GM11168 (cell line): ENCODE data around the gene PRKCE.

Experiments
- in situ Hi-C: fragments of 300-500 bp; cut with MboI; formaldehyde crosslinking; loops from one replicate; pipeline ENCODE4 v1.12.0; 2022; ENCODE audit warnings: low sequenced_read_pairs; ENCODE audit not compliant: unreplicated experiment

The PRKCE gene

DNA sequence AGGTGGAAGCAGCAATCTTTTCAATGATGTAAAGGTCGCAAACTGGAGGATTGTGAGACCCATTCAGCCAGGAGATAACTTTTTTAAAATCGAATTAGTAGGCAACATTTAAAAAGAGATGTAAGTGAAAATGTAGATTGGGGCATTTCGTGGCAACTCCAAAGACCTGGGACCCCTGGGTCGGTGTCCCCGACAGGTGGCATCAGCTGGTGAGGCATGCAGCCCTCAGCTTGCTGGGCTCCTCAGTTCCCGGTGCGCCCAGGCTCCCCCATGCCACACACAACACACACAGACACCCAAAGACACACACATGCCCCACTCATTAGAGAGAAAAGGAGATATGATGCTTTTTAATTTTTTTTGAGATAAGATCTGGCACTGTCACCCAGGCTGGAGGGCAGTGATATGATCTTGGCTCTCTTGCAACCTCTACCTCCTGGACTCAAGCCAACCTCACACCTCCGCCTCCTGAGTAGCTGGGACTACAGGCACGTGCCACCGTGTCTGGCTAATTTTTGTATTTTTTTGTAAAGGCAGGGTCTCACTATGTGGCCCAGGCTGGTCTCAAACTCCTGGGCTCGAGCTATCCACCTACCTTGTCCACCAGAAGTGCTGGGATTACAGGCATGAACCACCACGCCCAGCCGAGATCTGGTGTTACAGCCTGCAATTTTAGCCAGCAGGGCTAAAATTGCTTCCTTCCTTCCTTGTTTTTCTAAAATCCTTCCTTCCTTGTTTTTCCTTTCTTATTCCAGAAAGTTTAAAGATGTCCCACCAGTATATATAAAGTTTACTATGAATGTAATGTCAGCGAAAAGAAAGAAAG lies 523.1 kb downstream of the PRKCE start:
- in situ Hi-C loops, result no loop called here

DNA sequence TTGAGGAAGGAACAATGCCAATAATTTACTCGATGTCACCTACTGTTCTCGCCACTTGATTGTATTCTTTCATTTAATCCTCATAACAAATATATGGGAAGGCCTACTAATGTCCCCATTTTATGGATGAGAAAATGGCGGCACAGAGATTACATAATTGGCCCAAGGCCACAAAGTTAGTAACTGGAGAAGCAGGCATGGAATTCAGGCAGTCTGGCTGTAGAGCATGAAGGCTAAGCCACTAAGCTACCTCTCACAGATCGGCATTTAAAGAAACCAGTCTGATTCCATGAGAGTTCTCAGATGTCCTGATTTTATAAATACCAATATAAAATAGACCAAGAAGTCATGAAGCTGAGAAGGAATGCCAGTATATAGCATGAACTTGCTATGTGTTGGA lies 523.9 kb downstream of the PRKCE start:
- in situ Hi-C loops, result no loop called here

DNA sequence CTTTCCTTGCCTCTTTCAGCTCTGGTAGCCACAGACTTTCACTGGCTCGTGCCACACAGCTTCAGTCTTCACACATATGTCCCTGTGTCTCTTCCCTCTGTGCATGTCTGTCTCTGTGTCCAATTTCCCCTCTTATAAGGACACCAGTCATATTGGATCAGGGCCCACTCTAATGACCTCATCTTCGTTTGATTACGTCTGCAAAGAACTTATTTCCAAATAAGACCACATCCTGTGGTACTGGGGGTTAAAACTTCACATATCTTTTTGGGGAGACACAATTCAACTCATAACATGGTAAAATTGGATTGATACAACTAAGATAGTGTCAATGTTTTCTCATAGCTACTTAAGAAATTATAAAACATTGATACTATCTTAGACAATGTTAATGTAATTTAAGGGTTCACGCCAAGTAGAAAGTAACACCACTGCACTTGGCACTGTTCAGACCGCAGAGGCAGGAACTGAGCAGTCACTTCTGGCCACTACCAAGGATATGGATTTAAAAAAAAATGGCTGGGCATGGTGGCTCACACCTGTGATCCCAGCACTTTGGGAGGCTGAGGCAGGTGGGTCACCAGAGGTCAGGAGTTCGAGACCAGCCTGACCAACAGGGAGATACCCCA lies 526.1 kb downstream of the PRKCE start:
- in situ Hi-C loops, result no loop called here

DNA sequence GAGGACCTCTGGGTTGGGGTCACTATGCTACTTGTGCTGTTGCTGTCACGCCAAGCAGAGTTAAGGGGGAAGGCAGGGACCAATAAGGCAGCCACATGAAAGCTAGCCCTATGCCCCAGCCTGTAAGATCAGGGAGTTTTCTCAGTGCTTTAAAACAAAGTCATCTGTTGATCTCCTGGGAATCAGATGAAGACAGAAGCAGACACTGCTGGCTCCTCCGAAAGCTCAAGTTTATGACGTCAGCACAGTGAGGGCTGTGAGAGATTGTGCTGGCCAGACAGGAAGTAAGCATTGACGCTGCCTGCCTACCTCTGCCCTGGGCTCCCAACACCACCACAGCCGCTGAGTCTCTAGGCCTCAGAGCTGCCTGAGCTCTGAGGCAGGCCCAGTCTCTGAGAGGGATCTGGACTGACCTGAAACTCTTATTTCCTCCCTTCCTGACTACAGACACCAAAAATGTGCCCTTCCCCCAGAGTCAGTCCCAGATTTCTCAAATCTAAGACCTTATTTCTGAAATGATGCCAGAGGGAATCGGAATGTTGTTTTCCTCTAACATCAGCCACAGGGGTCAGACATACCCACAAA lies 527.7 kb downstream of the PRKCE start:
- in situ Hi-C loops, result no loop called here

DNA sequence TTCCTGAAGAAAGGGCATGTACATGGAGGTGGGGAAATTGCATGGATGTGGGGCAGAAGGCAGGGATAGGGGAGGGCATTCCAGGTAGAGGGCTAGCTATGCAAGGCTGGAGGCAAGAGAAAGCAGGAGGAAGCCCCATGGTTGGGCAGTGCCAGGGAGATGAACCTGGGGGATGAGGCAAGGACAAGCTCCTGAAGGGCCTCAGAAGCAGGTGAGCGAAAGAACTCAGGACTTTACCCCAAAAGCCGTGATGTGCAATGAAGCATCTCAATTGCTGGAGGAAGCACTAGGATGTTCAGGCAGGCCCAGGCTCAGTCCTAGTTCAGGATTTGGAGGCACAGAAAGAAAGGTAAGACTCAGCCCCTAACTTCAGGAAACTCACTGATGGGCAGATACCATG lies 528.7 kb downstream of the PRKCE start:
- in situ Hi-C loops, result no loop called here

DNA sequence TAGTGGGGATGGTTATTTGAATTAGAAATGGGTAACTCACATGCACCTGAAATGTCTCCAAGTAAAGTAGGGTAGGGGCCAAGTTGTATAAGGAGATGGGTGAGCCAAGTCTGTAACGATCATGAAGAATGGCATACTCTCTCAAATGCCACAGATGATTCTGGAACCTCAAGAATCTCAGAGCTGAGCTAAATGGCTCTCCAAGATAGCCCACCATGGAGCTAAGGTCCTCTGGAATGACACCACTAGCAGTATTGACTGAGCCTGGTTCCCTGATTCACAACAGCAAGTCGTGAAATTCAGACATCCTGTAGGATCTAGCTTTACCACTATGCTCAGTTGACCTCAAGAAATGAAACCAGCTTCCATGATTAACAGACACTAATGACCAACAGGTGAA lies 529.8 kb downstream of the PRKCE start:
- in situ Hi-C loops, result no loop called here

DNA sequence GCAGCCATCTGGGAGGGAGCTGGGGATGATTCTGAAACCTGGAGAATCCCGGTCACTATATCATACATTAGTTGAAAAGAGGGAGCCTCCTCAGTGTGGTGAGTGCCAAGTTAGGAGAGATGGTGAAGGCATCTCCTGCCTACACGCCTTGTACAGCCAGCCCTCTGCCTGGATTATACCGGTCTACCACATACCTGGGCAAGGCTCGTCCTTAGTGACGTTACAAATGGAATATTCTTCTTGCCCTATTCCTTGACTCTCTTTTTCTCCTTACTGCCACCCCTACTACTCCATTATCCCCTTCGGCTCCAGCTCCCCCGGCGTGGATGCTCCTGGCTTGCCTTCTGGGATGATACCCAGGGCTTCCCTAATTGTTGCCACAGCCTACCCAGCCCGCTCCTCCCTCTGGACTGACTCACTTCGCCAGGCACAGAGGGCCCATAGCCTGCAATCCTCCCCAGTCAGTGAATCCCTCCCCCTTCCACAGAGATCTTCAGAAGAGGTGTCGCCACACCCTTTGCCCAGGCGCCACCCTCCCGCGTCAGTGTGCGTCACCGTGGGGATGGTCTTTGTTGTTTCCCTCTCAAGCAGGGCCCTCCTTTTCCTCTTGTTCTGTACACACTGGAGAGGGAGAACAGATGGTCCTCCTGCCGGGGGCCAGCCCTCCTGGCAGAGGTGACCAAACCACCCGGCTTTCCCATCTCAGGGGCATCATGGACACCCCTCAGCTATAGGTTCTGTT lies 530.5 kb downstream of the PRKCE start:
- in situ Hi-C loops, result no loop called here

DNA sequence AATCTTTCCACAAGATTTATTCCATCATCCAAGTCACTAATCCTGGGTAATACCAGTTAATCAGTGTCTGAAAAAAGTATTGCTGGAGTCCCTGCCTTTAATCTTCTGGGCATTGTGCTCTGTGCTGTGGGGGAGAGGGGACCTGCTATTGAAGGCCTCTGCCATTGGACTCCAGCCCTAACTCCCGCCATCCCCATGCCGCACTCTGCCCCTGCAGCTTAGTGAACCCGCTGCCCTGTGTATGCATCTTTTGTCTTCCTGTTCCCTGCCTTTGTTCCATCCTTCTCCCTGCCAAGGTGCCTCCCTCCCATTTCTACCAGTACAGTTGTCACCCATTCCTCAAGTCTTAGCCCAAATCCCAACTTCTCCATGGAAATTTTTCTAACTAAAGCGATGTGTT lies 532.0 kb downstream of the PRKCE start:
- in situ Hi-C loops, result no loop called here

DNA sequence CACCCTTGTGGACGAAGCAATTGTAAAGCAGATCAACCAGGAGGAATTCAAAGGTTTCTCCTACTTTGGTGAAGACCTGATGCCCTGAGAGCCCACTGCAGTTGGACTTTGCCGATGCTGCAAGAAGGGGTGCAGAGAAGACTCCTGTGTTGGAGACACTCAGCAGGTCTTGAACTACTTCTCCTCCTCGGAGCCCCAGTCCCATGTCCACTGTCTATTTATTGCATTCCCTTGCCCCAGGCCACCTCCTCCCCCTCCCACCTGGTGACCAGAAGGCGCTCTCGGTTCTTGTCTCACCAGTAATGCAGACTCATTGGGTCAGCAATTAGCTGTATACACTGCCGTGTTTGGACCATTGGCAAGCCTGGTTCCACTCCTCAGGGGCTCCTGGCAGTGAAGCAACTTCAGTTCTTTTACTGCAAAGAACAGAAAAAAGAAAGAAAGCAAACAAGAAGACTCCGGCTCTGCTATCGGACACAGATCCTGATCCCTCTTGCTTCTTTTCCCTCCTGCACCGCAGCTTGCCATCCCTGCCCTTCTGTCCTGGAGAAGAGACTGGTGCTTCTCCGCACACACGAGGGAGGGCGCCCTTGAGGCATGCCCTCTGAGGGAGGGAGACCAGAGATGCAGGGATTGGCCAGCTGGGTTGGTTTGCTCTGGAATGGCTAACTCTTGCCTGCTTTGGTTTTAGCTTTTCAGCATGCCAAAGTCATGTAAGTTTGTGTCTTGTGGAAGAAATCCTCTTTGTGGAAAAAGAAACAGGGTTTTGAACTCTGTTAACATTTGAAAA lies 533.5 kb downstream of the PRKCE start:
- in situ Hi-C loops, result no loop called here

DNA sequence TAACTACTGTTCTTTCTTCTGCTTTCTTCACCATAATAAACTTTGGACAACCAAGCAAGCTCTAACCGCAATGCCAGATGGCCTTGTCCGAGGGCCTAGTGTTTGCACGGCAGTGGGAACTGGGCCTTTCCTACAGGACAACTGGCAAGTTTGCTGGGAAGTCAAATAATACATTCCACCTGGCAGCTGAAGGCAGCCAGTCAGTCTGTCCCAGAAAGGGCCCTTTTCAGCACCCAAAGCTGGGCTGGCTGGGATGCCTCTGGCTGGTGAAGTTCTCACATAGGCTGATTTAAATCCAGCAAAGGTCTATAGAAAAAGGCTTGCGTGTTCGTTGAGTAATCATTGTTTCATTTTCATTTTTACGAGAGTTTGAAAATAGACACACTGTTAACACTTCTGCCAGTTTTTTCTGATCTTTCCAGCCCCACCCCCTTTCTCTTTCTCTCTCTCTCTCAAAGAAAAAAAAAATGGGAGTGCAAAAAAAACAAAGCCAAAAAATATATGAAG lies 535.7 kb downstream of the PRKCE start:
- in situ Hi-C loops, result no loop called here

DNA sequence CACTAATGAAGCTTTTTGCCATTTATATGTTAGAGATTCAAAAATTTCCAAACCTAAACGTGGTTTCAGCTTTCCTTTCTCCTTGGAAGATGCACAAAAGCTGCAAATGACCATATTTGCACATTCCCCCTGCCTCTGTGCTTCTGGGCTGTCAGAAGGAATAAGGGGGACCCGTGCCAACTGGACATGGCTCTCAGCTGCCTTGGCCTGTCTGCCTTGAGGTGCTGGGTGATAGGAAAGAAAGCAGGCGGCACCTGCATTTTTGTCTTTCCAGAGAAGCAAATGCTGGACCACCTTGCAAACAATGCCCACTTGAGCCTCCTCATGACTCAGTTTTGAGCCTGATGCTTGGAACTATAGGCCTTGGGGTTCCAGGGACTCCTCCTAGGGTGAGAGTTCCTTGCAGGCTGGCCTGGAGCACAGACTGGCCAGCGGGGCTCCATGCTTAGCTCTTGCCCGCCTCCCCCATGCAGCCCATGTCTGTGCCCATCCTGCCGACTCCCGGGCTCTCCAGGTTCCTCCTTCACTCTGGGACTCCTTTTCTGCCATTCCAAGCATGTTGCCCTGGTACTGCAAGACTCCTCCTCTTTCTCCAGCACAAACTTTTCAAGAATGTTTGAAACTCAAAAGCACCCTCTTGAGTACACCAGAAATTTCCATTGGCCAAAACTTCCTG lies 536.7 kb downstream of the PRKCE start:
- in situ Hi-C loops, result no loop called here

DNA sequence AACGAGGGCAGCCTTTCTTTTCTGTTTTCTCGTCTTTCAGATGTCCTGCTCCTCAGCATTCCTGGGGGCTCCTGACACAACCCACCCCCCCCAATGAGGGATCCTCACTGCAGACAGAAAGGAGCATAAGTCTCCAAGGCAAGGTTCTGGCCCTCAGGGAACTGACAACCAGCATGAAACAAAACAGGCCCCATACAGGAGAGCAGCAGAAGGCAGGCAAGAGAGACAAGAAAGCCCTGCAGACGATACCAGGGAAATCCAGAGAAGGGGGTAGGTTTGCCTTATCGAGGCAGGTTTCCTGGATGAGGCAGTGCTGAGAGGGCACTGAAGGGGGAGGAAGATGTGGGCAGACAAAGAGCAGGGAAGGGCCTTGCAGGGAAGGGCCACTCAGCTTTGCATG lies 541.9 kb downstream of the PRKCE start:
- in situ Hi-C loops, result no loop called here

DNA sequence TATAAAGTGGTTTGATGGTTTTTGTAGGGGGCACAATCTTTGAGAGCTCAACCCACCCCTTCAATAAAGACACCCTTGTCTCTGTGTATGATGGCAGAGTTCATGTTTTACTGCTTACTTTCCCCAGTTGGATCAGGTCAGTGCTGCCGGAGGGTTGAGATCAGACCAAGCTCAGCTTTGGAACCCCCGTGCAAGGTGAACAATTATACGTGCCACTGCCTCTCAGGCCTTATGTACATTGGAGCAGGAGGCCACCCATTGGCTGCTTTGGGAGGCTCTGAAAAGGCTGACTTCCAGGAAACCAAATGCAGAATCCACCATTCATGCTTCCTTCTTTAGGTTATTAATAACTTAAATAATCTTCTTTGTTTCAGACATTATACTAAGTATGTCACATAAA lies 542.4 kb downstream of the PRKCE start:
- in situ Hi-C loops, result no loop called here

DNA sequence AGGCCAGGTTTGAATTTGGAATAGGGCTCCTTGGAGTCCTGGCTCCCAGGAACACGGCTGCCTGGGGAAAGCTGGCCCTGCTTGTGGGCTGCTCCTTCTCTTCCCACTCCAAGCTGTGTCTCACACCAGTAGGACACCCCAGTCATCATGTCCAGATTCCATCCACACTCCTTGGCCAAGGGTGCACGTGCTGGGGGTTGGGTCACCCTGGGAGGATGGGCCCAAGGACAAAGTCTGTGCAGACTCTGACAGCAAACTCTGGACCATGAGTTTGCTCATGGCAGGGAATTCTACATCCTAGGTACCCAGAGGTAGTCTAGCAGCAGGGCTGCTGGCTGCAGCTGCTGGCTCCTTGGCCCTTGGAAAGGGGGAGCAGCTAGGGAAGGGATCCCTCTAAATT lies 543.4 kb downstream of the PRKCE start:
- in situ Hi-C loops, result no loop called here

DNA sequence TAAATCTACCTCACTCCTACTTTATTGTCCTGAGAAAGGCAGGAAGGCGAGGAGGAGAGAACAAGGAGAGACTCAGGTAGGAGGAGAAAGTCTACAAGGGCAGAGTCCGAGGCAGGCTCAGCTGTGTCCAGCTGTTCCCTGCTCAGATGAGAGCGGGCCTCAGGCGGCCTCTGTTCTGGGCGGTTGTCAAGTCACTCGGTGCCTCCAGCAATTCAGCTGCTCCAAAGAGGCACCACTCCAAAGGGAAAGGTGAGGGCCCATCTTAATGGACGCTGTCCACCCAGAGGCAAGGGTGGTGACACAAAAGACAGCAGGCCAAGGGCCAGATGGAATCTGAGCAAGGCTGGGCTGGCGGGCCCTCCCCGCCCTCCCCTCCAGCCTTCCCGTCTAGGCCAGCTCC lies 544.3 kb downstream of the PRKCE start:
- in situ Hi-C loops, result no loop called here

DNA sequence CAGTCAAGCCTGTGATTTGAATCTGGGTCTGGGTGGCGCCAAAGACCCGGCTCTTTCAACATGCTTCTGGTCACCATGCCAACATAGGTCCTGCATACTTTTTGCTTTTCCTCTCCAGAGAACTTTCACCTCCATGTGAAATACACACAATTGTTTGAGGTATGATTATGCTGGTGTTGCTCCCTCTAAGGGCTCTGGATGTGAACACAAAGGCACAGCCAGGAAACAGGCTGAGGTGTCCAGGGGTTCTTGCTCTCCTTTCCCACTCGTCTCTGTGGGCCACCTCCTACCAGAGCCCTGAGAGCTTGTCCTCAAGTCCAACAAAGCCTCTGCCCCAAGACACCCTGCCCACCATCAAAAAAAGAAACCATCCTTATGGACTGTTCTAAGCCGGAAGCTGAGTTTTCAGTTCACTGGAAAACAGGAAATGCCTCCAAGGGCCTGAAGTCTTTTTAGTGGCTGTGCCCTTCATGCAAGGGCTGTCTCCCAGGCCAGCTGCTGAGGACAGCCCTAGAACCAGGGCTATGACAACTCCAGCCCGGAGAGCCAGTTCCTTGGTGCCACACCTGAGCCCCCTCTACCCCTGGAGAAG lies 545.5 kb downstream of the PRKCE start:
- in situ Hi-C loops, result no loop called here

DNA sequence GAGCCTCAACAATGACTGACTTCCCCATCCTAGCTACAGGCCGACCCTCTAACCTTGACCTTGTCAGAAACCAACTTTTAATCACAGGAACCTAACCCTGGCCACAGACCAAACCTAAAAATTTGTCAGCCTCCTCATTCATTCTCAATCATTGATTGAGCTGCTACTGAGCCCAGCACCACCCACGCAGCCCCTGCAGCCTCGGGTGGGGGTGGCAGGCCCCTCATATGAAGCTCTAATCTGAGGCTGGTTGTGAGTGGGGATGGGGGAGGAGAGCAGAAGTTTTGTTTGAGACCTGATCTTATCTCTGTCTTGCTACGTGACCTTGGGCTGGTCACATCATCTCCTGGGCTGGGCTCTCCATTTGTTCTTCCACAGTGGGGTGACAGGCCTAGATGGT lies 546.2 kb downstream of the PRKCE start:
- in situ Hi-C loops, result no loop called here

DNA sequence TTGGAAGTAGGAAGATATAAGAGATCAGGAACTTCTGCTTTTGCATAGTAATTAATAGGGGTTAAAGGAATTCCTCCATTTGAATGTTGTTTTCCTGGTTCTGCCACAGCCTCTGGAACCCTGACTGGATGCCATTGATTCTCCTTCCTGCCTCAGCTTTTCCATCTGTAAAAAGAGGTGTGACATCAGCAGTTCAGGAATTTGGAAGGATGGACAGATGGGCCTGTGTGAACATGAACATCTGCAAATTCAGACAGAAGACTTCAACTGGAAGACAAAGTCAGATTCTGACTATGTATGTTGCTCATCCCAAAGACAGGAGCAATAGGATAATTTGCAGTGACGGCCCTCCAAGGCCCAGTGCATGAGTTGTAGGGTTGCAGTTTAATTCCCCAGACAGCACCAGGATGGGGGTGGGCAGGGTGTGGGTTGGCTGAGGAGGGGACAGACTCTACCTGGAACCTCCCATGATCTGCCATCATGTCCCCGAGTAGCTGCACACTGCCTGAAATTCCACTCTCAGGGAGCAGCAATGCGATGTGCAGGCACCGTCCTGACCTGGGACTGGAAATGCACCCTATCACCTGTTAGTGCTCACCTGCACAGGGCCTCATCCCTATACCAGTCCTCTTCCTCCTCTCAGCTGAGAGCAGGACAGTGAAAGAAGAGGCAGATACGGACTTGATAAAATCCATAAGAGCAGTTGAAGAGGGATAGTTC lies 546.8 kb downstream of the PRKCE start:
- in situ Hi-C loops, result no loop called here
